NCI-H345 treated with DMSO at 0.1 percent for 48 hours (cell line): Measurements from ENCODE around the gene RAG2.

ENCODE experiments used
- DNase-seq: peaks from one replicate; lab custom pipeline; 2025; ENCODE audit not compliant: unreplicated experiment; lab: John Stamatoyannopoulos, UW

RAG2 gene

DNA sequence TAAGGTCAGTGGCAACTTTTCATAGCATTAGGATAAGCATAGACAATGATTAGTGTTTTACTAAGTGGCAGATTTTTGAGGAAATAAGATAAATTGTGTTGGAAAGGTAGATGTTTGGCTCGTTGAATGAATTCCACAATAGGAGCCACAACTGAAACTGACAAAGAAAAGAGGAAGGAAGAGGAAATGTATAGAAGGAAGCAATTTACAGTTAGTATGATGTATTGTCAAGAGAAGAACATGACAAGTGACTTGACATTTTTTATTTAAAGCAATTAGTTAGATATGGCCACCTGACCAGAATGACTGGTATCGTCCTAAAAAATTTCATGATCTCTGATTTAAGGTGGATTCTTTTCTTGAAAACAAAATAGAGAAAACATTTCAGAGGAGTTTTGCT is 3.1 kb upstream of the RAG2 start:
- no peak for DNase-seq

DNA sequence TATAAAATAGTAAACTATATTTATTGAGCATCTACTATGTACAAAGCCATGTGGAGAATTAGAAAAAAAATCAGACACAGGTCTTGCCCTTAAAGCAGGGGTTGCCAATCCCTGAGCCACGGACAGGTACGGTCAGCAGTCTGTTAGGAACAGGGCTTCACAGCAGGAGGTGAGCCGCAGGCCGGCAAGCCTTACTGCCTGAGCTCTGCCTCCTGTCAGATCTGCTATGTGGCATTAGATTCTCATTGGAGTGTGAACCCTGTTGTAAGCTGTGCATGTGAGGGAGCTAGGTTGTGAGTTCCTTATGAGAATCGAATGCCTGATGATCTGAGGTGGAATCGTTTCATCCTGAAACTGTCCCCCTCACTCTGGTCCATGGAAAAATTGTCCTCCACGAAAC is 2.1 kb upstream of the RAG2 start:
- no peak for DNase-seq

DNA sequence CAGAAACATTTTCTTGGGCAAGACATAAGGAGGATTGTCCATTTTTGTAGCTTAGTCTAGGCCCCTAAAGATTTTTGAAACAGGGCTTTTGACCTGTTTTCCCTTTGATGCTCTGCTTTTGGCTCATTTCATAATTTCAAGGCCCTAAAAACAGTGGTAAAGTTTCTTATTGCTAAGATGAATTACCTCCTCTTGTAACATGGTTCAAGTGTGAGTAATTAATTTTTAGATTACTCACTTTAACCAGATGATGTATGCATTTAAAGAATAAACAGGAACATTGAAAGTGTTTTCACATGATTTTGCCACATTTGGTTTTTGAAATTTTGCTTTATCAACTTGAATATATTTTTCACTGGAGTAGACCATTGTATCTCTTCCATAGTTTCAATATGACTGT is 1.2 kb downstream of the RAG2 start:
- no peak for DNase-seq

DNA sequence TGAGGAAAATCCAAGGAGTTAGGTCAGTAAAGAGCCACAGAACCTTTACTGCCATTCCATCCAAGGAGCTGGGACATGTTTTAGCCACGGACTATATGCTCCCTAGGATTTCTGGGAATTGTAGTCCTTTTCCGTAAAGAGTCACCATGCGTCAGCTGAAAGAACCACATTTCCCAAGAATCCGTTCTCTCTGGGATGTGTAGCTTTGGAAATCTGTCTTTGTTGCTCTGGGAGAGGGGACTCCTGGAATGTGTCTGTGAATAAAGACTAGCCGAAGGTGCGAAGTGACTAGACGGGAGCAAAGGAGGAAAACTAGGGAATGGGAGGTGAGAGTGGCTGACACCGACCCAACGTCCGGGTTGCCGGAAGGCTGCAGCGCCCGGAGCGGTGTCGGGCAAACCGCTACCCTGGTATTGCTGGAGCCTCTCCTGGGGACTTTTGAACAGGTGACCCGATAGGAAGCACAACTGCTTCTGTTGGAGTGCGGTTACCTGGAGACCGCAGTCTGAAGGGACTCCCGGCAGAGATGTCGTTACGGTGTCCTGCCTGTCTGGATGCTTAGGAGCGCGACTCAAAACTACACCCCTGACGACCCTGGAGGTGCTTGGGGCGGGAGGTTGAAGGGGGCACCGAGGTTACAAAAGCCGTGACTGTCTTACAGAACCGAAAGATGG is 3.6 kb downstream of the RAG2 start, which contains the start of gene IFTAP:
Gene IFTAP (plus strand): TSS at position 187 of the 674 bp plus-strand sequence. CDS start 15,602 bp downstream, outside the sequence.
- DNase-seq: peak; percentile 91

DNA sequence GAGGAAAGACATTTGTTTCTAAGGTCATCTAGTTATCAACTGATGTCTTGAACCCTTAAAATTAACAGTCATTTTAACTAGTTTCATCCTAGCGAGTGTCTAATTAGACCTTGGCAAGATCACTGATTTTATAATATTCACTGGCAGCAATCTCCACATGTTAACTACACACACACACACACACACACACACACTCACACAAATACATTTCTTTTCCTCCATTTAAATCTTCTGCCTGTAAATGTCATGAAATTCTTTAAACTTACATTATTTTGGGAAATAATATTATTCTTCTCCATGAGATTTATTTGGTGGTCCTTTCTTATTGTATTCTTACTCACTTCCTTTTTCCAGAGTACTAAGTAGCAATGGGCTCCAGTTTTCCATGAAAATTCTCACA is 6.6 kb downstream of the RAG2 start:
- no peak for DNase-seq

DNA sequence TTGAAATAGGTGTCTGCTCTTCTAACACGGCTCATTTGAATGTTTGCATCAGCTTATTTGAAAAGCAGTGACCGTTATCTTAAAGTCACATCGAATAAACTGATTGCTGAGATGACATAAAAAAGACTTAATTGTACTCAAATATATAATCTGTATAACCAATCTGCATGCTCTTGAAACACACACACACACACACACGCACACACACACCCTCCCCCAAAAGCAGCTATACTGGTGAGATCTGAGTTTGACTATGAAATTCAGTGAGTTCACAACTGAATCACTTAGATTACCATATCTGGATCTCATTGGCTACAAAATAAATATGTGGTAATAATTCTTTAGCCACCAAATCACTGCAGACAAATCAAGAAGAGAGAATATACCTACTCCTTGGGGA is 7.5 kb downstream of the RAG2 start:
- no peak for DNase-seq

DNA sequence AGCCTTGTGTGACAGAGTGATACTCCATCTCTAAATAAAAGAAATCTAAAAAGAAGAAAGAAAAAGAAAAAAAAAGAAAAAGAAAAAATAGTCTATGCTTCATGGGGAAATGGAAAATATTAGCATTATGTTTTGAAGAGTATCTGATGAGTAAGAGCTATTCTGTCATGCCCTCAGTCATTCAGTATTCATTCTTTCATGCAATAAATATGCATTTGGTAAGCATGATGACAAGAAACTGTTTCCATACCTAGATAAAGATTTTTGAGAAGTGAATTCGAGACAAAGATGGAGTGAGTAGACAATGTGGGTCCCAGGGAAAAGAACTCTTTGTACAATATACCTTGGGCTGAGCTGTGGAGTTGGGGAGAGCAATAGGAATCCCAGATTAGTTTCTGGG is 9.9 kb downstream of the RAG2 start:
- DNase-seq: no peak

DNA sequence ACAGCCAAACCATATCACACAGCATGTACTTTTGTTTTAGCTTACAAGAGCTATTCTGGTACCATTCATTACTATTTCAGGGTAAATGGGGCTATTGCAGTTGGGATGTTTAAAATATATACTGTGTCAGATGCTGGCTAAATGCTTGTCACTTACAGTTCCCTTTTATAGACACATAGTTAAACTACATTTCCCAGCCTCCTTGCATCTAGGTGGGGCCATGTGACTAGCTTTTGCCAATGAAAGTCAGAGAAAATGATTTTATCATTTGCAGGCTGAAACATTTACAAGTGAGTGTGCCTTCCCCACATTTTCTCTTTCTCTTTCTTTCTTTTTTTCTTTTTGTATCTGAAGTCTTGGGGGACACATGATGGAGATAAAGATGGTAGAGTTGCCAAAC is 11.5 kb downstream of the RAG2 start:
- no peak for DNase-seq

DNA sequence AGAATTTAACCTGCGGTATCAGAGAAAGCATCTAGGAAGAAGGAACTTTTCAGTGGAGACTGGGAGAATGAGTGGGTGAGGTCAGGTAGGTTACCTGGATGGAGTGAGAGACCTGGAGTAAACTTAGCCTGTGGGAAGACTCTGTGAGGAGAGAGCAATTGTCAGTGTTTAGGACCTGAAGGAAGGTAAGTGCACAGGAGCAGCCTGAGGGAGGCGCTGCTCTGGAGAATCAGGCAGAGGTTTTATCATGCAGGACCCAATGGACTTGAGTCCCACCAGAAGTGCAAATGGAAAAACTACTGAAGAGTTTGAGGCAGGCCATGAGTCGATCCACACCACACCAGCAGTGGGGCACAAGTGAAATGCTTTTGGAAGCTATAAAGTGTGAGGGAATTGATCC is 14.4 kb downstream of the RAG2 start:
- DNase-seq: no peak

- no peak for DNase-seq
Observed at GRCh38 chr11:36581536-36581935, 16.5 kb downstream of the RAG2 start.

DNA sequence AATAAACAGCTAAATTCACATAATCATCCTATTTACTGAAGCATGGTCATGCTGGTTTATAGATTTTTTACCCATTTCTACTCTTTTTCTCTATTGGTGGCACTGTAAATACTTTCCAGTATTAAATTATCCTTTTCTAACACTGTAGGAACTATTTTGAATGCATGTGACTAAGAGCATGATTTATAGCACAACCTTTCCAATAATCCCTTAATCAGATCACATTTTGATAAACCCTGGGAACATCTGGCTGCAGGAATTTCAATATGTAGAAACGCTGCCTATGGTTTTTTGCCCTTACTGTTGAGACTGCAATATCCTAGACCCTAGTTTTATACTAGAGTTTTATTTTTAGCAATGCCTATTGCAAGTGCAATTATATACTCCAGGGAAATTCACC is 19.6 kb downstream of the RAG2 start:
- no peak for DNase-seq

DNA sequence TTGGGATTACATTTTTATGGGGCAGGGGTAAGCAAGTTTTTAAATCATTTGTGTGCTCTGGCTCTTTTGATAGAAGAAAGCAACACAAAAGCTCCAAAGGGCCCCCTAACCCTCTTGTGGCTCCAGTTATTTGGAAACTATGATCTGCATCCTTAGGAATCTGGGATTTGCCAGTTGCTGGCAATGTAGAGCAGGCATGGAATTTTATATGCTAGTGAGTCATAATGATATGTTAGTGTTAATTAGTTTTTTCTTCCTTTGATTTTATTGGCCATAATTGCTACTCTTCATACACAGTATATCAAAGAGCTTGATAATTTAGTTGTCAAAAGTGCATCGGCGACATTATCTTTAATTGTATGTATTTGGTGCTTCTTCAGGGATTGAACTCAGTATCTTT is 20.2 kb downstream of the RAG2 start:
- DNase-seq: no peak

GRCh38 chr11:36577373-36577772 is 20.7 kb downstream of the RAG2 start:
- DNase-seq: no peak

- no peak for DNase-seq
Observed at GRCh38 chr11:36574486-36574885, 23.6 kb downstream of the RAG2 start.

DNA sequence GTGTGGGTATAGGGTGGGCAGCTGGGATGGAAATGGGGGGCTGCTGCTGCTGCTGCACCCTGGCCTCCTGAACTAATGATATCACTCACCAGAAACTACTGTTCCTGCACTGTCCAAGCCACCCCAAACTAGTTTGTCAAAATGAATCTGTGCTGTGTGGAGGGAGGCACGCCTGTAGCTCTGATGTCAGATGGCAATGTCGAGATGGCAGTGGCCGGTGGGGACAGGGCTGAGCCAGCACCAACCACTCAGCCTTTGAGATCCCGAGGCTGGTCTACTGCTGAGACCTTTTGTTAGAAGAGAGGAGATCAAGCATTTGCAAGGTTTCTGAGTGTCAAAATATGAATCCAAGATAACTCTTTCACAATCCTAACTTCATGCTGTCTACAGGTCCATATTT is 28.9 kb downstream of the RAG2 start:
- no peak for DNase-seq

- DNase-seq: no peak
Observed at GRCh38 chr11:36567694-36568093, 30.3 kb downstream of the RAG2 start, which contains the start of gene RAG1. TSS of gene RAG1 (plus strand) at chr11:36568007. CDS start at chr11:36573305, 5,298 bp downstream.

DNA sequence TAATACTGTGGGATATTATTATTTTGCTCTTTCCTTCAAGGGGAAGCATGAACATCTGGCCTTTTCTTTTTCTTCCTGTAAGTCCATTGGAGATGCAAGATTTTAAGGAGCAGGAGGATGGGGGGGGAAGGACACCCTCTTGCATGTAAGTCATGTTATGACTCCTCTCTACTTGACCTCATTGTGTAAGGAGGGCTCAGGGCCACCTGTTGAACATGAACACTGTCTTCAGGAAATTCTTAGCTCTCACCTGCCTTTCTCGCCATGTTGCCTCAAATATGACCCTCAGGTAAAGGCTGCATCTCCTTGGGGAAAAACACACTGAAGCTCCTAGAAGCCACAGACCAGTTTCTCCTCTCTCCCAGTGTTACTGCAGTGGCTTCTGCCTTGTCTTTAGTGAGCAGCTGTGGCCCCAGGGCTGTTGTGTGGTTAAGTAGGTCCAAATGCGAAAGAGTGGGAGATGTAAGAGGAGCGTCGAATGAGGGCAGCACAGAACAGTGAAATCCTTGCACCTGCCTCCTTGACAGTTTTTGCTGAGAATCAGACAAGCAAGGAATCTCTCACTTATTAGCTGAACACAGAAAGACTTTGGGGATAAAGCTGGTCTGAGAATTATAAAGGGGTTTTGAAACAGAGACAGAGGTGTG is 31.5 kb downstream of the RAG2 start:
- no peak for DNase-seq

DNA sequence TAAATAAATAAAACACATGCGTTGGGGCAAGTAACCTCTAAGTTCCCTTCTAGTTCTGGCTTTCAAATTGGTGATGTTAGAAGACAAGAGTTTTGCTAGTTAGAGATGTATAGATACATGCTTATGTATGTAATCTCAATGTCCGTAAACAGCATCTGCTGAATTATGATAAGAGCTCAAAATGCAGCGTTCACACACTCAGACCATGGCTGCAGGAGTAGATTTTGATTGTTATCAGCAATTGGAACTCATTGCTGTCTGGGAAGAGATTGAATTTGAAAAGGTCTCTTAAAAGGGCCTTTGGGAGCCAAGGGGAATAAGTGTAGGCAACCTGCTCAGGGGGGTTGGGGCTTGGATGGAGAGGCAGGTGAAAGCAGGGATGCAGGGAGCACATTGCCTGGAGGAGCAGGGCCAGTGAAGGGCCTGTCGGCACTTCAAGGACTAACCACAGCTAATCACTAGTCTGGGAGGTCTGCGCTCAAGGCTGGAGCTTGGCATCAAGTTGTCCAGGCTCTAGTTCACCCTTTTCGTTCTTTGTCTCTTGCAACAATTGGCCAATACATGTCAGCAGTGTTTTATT is 32.9 kb downstream of the RAG2 start:
- no peak for DNase-seq

DNA sequence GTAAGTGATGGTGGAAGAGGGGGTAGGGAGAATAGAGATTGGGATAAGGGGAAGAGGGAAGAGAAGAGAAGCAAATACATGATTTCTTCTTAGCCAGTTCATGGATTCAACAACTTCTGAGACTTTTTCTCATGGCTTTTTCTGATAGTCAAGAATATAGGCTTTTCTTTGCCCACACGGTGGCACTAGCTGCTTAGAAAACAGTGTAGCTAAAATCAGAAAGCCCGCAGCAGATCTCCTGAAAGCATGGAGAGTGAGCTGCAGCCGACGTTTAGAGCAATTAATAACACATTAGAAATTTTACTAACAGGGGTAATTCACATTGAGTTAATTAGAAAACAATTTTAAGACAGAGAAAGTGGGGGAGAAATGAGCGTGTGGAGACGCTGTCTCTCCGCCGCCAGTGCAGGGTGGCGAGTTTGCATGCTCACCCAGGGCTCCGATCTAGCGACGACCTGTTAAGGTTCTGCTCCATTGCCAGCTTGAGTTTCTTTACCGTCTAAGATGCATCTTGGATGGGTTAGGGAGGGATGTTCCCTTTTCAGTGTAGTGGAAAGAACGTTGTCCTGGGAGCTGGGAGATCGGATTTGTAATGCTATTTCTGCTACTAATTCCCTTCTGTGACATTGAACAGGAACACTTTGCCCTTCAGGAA is 33.5 kb downstream of the RAG2 start:
- peak; percentile 56 for DNase-seq

DNA sequence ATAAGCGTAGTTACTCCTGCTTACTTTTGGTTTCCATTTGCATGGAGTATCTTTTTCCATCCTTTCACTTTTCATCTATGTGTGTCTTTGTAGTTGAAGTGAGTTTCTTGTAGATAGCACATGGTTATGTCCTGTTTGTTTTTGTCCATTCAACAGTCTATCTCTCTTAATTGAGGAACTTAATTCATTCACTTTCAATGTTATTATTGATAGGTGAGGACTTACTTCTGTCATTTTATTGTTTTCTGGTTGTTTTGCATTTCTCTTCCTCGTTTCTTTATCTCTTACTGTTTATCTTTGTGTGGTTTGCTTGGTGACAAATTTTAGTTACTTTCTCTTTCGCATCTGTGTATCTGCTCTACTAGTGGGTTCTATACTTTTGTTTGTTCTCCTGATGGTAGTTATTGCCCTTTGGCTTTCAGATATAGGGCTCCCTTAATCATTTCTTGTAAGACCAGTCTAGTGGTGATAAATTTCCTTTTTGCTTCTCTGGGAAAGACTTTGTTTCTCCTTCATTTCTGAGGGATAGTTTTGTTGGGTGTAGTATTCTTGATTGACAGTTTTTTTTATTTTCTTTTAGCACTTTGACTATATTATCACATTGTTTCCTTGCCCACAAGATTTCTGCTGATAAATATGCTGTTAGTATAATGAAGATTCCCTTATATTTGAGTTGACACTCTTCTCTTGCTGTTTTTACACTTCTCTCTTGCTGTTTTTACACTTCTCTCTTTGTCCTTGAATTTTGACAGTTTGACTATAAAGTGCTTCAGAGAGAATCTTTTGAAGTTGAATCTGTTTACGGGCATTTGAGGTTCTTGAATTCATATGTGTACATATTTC is 39.2 kb downstream of the RAG2 start:
- no peak for DNase-seq

GRCh38 chr11:36557991-36558390 is 40.0 kb downstream of the RAG2 start:
- no peak for DNase-seq
